Endothelial cell of umbilical vein (primary cell): ENCODE results near the gene ADAMTSL3.

Experiments
- EZH2 ChIP-seq: IDR thresholded peaks from 2 replicates; pipeline ENCODE4 v1.6.1; 2012; ENCODE audit warnings: borderline replicate concordance, low read depth, mild to moderate bottlenecking, moderate library complexity, low read length, inconsistent platforms; ENCODE audit not compliant: severe bottlenecking
- FOS ChIP-seq: IDR thresholded peaks from 2 replicates; pipeline ENCODE4 v1.6.1; 2011; ENCODE audit warnings: mild to moderate bottlenecking, low read length, moderate library complexity, borderline replicate concordance; ENCODE audit not compliant: insufficient read depth
- GATA2 ChIP-seq: IDR thresholded peaks from 2 replicates; pipeline ENCODE4 v1.7.0; 2011; ENCODE audit warnings: low read depth, mild to moderate bottlenecking, moderate library complexity, mixed read lengths, low read length; ENCODE audit not compliant: insufficient read length, insufficient read depth
- JUN ChIP-seq: IDR thresholded peaks from 2 replicates; pipeline ENCODE4 v1.6.1; 2011; ENCODE audit warnings: borderline replicate concordance, low read depth; ENCODE audit not compliant: insufficient read length, insufficient read depth
- MYC ChIP-seq: IDR thresholded peaks from one replicate; pipeline ENCODE4 v1.6.1; 2011; ENCODE audit warnings: mild to moderate bottlenecking, low read depth, low read length
- POLR2A ChIP-seq: IDR thresholded peaks from 2 replicates; pipeline ENCODE4 v1.6.1; 2012; ENCODE audit warnings: low read depth, mild to moderate bottlenecking, control low read depth, low read length
- POLR2AphosphoS5 ChIP-seq: IDR thresholded peaks from 2 replicates; pipeline ENCODE4 v1.6.1; 2012; ENCODE audit warnings: low read depth, mild to moderate bottlenecking, control low read depth, low read length, moderate library complexity; ENCODE audit not compliant: insufficient read depth
- TF ChIP-seq, protein P1 (sequence below), 2 donors: IDR thresholded peaks; 1 replicate in 1 of 2; 2 replicates in 1 of 2; pipeline ENCODE4 v1.5.1; 2011; ENCODE audit warnings: low read length in 2 of 2, mild to moderate bottlenecking in 2 of 2, moderate library complexity in 2 of 2, control low read depth in 1 of 2, inconsistent platforms in 1 of 2, low read depth in 1 of 2; ENCODE audit not compliant: insufficient read depth in 1 of 2; ENCODE audit errors: extremely low read depth in 1 of 2
- TF ChIP-seq, protein P2 (sequence below): IDR thresholded peaks from 2 replicates; pipeline ENCODE4 v1.6.1; 2011; ENCODE audit not compliant: insufficient read depth, insufficient read length

DNA sequence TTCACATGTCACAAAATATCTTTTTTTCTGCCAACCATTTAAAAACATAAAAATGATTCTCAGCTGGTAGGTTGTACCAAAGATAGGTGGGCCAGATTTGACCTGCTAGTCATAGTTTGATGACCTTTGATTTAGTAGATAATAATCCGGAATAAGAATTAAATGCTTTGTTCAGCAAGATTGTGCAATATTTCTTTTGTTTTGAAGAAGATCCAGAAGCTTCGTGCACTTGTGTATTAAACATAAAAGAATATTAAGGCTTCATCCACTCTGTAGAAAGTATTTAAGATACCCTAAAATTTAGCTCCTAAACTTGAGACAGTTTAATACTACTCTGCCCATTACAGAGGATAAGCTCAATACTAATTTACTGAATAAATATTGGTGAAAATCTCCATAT, 258.4 kb downstream of the ADAMTSL3 start:
- TF ChIP-seq, protein P1, sequence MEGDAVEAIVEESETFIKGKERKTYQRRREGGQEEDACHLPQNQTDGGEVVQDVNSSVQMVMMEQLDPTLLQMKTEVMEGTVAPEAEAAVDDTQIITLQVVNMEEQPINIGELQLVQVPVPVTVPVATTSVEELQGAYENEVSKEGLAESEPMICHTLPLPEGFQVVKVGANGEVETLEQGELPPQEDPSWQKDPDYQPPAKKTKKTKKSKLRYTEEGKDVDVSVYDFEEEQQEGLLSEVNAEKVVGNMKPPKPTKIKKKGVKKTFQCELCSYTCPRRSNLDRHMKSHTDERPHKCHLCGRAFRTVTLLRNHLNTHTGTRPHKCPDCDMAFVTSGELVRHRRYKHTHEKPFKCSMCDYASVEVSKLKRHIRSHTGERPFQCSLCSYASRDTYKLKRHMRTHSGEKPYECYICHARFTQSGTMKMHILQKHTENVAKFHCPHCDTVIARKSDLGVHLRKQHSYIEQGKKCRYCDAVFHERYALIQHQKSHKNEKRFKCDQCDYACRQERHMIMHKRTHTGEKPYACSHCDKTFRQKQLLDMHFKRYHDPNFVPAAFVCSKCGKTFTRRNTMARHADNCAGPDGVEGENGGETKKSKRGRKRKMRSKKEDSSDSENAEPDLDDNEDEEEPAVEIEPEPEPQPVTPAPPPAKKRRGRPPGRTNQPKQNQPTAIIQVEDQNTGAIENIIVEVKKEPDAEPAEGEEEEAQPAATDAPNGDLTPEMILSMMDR (IDR thresholded peaks at IDR 0.05; ENCODE audit: extremely low read depth in 1 of 2, insufficient read depth in 1 of 2, low read depth in 1 of 2, low read length in 2 of 2) = no peak
- TF ChIP-seq POLR2A = no peak
- no peak for TF ChIP-seq POLR2AphosphoS5
- no peak for TF ChIP-seq GATA2
- TF ChIP-seq EZH2 = no peak
- TF ChIP-seq FOS = no peak
- TF ChIP-seq, protein P2, sequence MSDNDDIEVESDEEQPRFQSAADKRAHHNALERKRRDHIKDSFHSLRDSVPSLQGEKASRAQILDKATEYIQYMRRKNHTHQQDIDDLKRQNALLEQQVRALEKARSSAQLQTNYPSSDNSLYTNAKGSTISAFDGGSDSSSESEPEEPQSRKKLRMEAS = no peak
- TF ChIP-seq MYC = no peak
- no peak for TF ChIP-seq JUN
